ENCODE data around the gene WWOX. TPM values are rescaled to one million over a fixed set of nuclear protein-coding genes. Genes with fewer than 3 reads are reported as not detected.

WWOX gene
- polyA plus RNA-seq, 1 donor from 2014 or later, result 25.6 TPM

GRCh38 chr16:78254841-78255240 is 155.4 kb downstream of the WWOX start:
- Histone ChIP-seq H3K4me3 (ENCODE audit: low read length) (no peak overlapping the region), H2AFZ (ENCODE audit: low read depth, low read length) (no peak overlapping the region), H3K9ac (ENCODE audit: low read length) (no peak overlapping the region), H3K4me2 (ENCODE audit: low read length) (no peak overlapping the region), H3K79me2 (replicated peaks; ENCODE audit: insufficient read depth, low read length) (no peaks in the 10 kb centered on the region), H3K9me3 (ENCODE audit: low read length) (no peaks in the 10 kb centered on the region), H3K27ac (ENCODE audit: low read length) (no peak overlapping the region), H4K20me1 (ENCODE audit: insufficient read depth) (no peaks in the 10 kb centered on the region), H3K27me3 (ENCODE audit: insufficient read depth, low read depth, low read length) (no peaks in the 10 kb centered on the region), H3F3A (ENCODE audit: insufficient read depth, low read length, poor library complexity, severe bottlenecking) (no peaks in the 10 kb centered on the region), H3K9me2 (ENCODE audit: insufficient read depth, low read length) (no peaks in the 10 kb centered on the region), H3K36me3 (ENCODE audit: insufficient read depth, low read length) (no peaks in the 10 kb centered on the region)
- no peak for TF ChIP-seq EZH2 (IDR thresholded peaks at IDR 0.05; ENCODE audit: borderline replicate concordance, insufficient read depth, low read length, poor library complexity, severe bottlenecking)
- TF ChIP-seq TAF1 (IDR thresholded peaks at IDR 0.05; ENCODE audit: low read depth), result no peak
- TF ChIP-seq RAD21 (conservative IDR thresholded peaks at IDR 0.05), result no peak
- no peak for TF ChIP-seq EP300 (conservative IDR thresholded peaks at IDR 0.05; ENCODE audit: poor library complexity, severe bottlenecking)
- no peak for TF ChIP-seq MXI1 (conservative IDR thresholded peaks at IDR 0.05; ENCODE audit: poor library complexity, severe bottlenecking)
- TF ChIP-seq POLR2AphosphoS5 (IDR thresholded peaks at IDR 0.05), result no peak
- TF ChIP-seq CTCF (IDR thresholded peaks at IDR 0.05; ENCODE audit: poor library complexity, severe bottlenecking), result no peak

GRCh38 chr16:78256686-78257375 is 157.4 kb downstream of the WWOX start:
- Histone ChIP-seq H3K36me3 (ENCODE audit: insufficient read depth, low read length) (no peaks in the 10 kb centered on the region), H3K4me2 (ENCODE audit: low read length) (no peak overlapping the region), H3K27me3 (ENCODE audit: insufficient read depth, low read depth, low read length) (no peaks in the 10 kb centered on the region), H3K79me2 (replicated peaks; ENCODE audit: insufficient read depth, low read length) (no peaks in the 10 kb centered on the region), H3K9me2 (ENCODE audit: insufficient read depth, low read length) (no peaks in the 10 kb centered on the region), H4K20me1 (ENCODE audit: insufficient read depth) (no peaks in the 10 kb centered on the region), H2AFZ (ENCODE audit: low read depth, low read length) (no peak overlapping the region), H3K27ac (ENCODE audit: low read length) (no peak overlapping the region), H3K4me3 (ENCODE audit: low read length) (no peak overlapping the region), H3K9me3 (ENCODE audit: low read length) (no peaks in the 10 kb centered on the region), H3F3A (ENCODE audit: insufficient read depth, low read length, poor library complexity, severe bottlenecking) (no peaks in the 10 kb centered on the region), H3K9ac (ENCODE audit: low read length) (no peak overlapping the region)
- no peak for TF ChIP-seq REST (IDR thresholded peaks at IDR 0.05; ENCODE audit: borderline replicate concordance)
- TF ChIP-seq SMC3 (conservative IDR thresholded peaks at IDR 0.05; ENCODE audit: poor library complexity), result no peak
- no peak for TF ChIP-seq RAD21 (conservative IDR thresholded peaks at IDR 0.05)
- TF ChIP-seq MXI1 (conservative IDR thresholded peaks at IDR 0.05; ENCODE audit: poor library complexity, severe bottlenecking), result no peak
- no peak for TF ChIP-seq EP300 (conservative IDR thresholded peaks at IDR 0.05; ENCODE audit: poor library complexity, severe bottlenecking)
- TF ChIP-seq POLR2AphosphoS5 (IDR thresholded peaks at IDR 0.05), result no peak
- TF ChIP-seq EZH2 (IDR thresholded peaks at IDR 0.05; ENCODE audit: borderline replicate concordance, insufficient read depth, low read length, poor library complexity, severe bottlenecking), result no peak
- no peak for TF ChIP-seq TAF1 (IDR thresholded peaks at IDR 0.05; ENCODE audit: low read depth)
- TF ChIP-seq CTCF (IDR thresholded peaks at IDR 0.05; ENCODE audit: poor library complexity, severe bottlenecking), result no peak

All from neural cell (in vitro differentiated cells).